Activated CD4-positive, alpha-beta T cell treated with anti-CD3 and anti-CD28 coated beads, Interleukin-2, amount 10 ng/mL, durations not matched to agents 24 days and 14 days (primary cell): ENCODE data around the gene TAGLN3. TPM values are rescaled to one million over a fixed set of nuclear protein-coding genes. Genes with fewer than 3 reads are reported as not detected.

Source experiments
- DNase-seq: peaks from one replicate; pipeline ENCODE4 v3.0.0; 2022
- H3K27ac Mint-ChIP-seq: one replicate; pipeline ENCODE4 v1.8.0; 2022; ENCODE audit warnings: mild to moderate bottlenecking, mixed read lengths
- H3K27me3 Mint-ChIP-seq: one replicate; pipeline ENCODE4 v1.8.0; 2022; ENCODE audit warnings: mixed read lengths
- H3K36me3 Mint-ChIP-seq: one replicate; pipeline ENCODE4 v1.8.0; 2022; ENCODE audit warnings: low read depth, mild to moderate bottlenecking, mixed read lengths
- H3K4me1 Mint-ChIP-seq: one replicate; pipeline ENCODE4 v1.8.0; 2021; ENCODE audit warnings: mixed read lengths
- H3K4me3 Mint-ChIP-seq: one replicate; pipeline ENCODE4 v1.8.0; 2022; ENCODE audit warnings: mild to moderate bottlenecking, moderate library complexity, mixed read lengths
- H3K9me3 Mint-ChIP-seq: one replicate; pipeline ENCODE4 v1.8.0; 2021; ENCODE audit warnings: mixed read lengths
- intact Hi-C: fragments of 100-400 bp; cut with micrococcal nuclease; formaldehyde crosslinking; loops from one replicate; pipeline ENCODE4 v1.15.1; 2023
- total RNA-seq: library from RNA; stranded (reverse); gene quantifications from 2 replicates; pipeline ENCODE4 v1.2.3, GENCODE V29; 2022

Gene TAGLN3
- total RNA-seq, 1 donor from 2014 or later: 0.44 TPM

- H3K4me3 Mint-ChIP-seq: no peak overlapping the region
Measured at GRCh38 chr3:111967651-111968274, 31.0 kb upstream of the TAGLN3 start.

GRCh38 chr3:111968319-111969054, 30.2 kb upstream of the TAGLN3 start:
- DNase-seq: no peak
- peaks cover 4% of the 10 kb centered on the region for H3K27me3 Mint-ChIP-seq
- H3K36me3 Mint-ChIP-seq: no peaks in the 10 kb centered on the region
- intact Hi-C loops: no loop called here
- peaks cover 12% of the 10 kb centered on the region for H3K4me1 Mint-ChIP-seq
- H3K4me3 Mint-ChIP-seq: no peak overlapping the region
- H3K9me3 Mint-ChIP-seq: no peaks in the 10 kb centered on the region
- no peak overlapping the region for H3K27ac Mint-ChIP-seq

More at GRCh38 chr3:111967651-111968274, 31.0 kb upstream of the TAGLN3 start:
- intact Hi-C loops: loop anchor here (1.0 to 2.0 kb wide), 4 partner anchors 45 to 299 kb away; no protein-coding TSS in a partner anchor
- no peak overlapping the region for H3K27ac Mint-ChIP-seq
- peak; percentile 94 for DNase-seq
- H3K27me3 Mint-ChIP-seq: peaks cover 1% of the 10 kb centered on the region
- H3K36me3 Mint-ChIP-seq: no peaks in the 10 kb centered on the region
- H3K9me3 Mint-ChIP-seq: no peaks in the 10 kb centered on the region
- peaks cover 15% of the 10 kb centered on the region for H3K4me1 Mint-ChIP-seq

- DNase-seq: no peak
- Mint-ChIP-seq H3K9me3 (no peaks in the 10 kb centered on the region), H3K4me1 (peaks cover 12% of the 10 kb centered on the region), H3K27ac (no peak overlapping the region), H3K4me3 (no peak overlapping the region), H3K27me3 (peaks cover 9% of the 10 kb centered on the region), H3K36me3 (no peaks in the 10 kb centered on the region)
- intact Hi-C loops: loop anchor here (10.0 kb wide), 1 partner anchor 896 kb away; the partner anchor contains the start of gene NECTIN3
Measured at GRCh38 chr3:111970376-111970775, 28.3 kb upstream of the TAGLN3 start.

- no peaks in the 10 kb centered on the region for H3K36me3 Mint-ChIP-seq
- H3K4me1 Mint-ChIP-seq: peaks cover 7% of the 10 kb centered on the region
- no peak for DNase-seq
- peaks cover 15% of the 10 kb centered on the region for H3K27me3 Mint-ChIP-seq
- intact Hi-C loops: loop anchor here (10.0 kb wide), 1 partner anchor 897 kb away; the partner anchor contains the start of gene NECTIN3
- H3K27ac Mint-ChIP-seq: no peak overlapping the region
- no peaks in the 10 kb centered on the region for H3K9me3 Mint-ChIP-seq
- H3K4me3 Mint-ChIP-seq: no peak overlapping the region
Measured at GRCh38 chr3:111971533-111972130, 27.1 kb upstream of the TAGLN3 start.

- Mint-ChIP-seq H3K9me3 (no peaks in the 10 kb centered on the region), H3K36me3 (no peaks in the 10 kb centered on the region), H3K27me3 (peaks cover 20% of the 10 kb centered on the region), H3K4me3 (no peak overlapping the region), H3K27ac (no peak overlapping the region), H3K4me1 (peaks cover 2% of the 10 kb centered on the region)
- DNase-seq: no peak
- intact Hi-C loops: loop anchor here (10.0 kb wide), 1 partner anchor 898 kb away; the partner anchor contains the start of gene NECTIN3
Measured at GRCh38 chr3:111972891-111973290, 25.8 kb upstream of the TAGLN3 start.

GRCh38 chr3:111975131-111975530, 23.6 kb upstream of the TAGLN3 start:
- Mint-ChIP-seq H3K27me3 (peaks cover 22% of the 10 kb centered on the region), H3K36me3 (no peaks in the 10 kb centered on the region), H3K27ac (no peak overlapping the region), H3K4me1 (peaks cover 13% of the 10 kb centered on the region), H3K9me3 (peaks cover 3% of the 10 kb centered on the region), H3K4me3 (no peak overlapping the region)
- no peak for DNase-seq
- intact Hi-C loops: loop anchor here (5.0 to 10.0 kb wide), 3 partner anchors 398 to 900 kb away; partner anchors contain the start of gene NECTIN3

- Mint-ChIP-seq H3K9me3 (peaks cover 3% of the 10 kb centered on the region), H3K36me3 (peaks cover 4% of the 10 kb centered on the region), H3K27me3 (peaks cover 22% of the 10 kb centered on the region), H3K4me1 (peaks cover 22% of the 10 kb centered on the region), H3K4me3 (no peak overlapping the region), H3K27ac (no peak overlapping the region)
- intact Hi-C loops: loop anchor here (5.0 to 10.0 kb wide), 3 partner anchors 399 to 901 kb away; partner anchors contain the start of gene NECTIN3
- DNase-seq: no peak
Measured at GRCh38 chr3:111976254-111976653, 22.5 kb upstream of the TAGLN3 start.

- intact Hi-C loops: loop anchor here (1.0 to 10.0 kb wide), 4 partner anchors 10 to 904 kb away; partner anchors contain the start of gene NECTIN3
- Mint-ChIP-seq H3K4me3 (peak within 1 kb of the TSS; percentile 92), H3K9me3 (peaks cover 3% of the 10 kb centered on the region), H3K27ac (peak within 1 kb of the TSS; percentile 93), H3K36me3 (peaks cover 16% of the 10 kb centered on the region), H3K27me3 (peaks cover 18% of the 10 kb centered on the region), H3K4me1 (peaks cover 36% of the 10 kb centered on the region)
- DNase-seq: peak; percentile 99
Measured at GRCh38 chr3:111978583-111979433, 19.9 kb upstream of the TAGLN3 start, which contains the start of gene ABHD10. Gene ABHD10, plus strand, starts transcription at chr3:111979026. Its CDS starts 36 bp downstream, at chr3:111979062.

GRCh38 chr3:111979434-111980038, 19.2 kb upstream of the TAGLN3 start:
- DNase-seq: peak; percentile 66
- peaks cover 20% of the 10 kb centered on the region for H3K36me3 Mint-ChIP-seq

GRCh38 chr3:111980716-111981456, 17.8 kb upstream of the TAGLN3 start:
- Mint-ChIP-seq H3K4me3 (peak overlapping the region; percentile 92), H3K9me3 (peaks cover 3% of the 10 kb centered on the region), H3K36me3 (peaks cover 32% of the 10 kb centered on the region), H3K27ac (peak overlapping the region; percentile 55), H3K27me3 (peaks cover 14% of the 10 kb centered on the region), H3K4me1 (peaks cover 55% of the 10 kb centered on the region)
- intact Hi-C loops: loop anchor here (5.0 kb wide), 1 partner anchor 106 kb away; the partner anchor contains the start of gene C3orf52
- DNase-seq: peak; percentile 54

More at GRCh38 chr3:111979434-111980038, 19.2 kb upstream of the TAGLN3 start:
- peak overlapping the region; percentile 92 for H3K4me3 Mint-ChIP-seq
- peaks cover 15% of the 10 kb centered on the region for H3K27me3 Mint-ChIP-seq
- peaks cover 42% of the 10 kb centered on the region for H3K4me1 Mint-ChIP-seq
- intact Hi-C loops: loop anchor here (1.0 to 10.0 kb wide), 5 partner anchors 10 to 905 kb away; partner anchors contain the start of genes C3orf52 and NECTIN3
- H3K27ac Mint-ChIP-seq: peak overlapping the region; percentile 93
- H3K9me3 Mint-ChIP-seq: peaks cover 3% of the 10 kb centered on the region

- intact Hi-C loops: loop anchor here (5.0 kb wide), 1 partner anchor 106 kb away; the partner anchor contains the start of gene C3orf52
- Mint-ChIP-seq H3K27me3 (peaks cover 9% of the 10 kb centered on the region), H3K27ac (no peak overlapping the region), H3K4me1 (peaks cover 56% of the 10 kb centered on the region), H3K36me3 (peaks cover 36% of the 10 kb centered on the region), H3K9me3 (peaks cover 3% of the 10 kb centered on the region), H3K4me3 (peak overlapping the region; percentile 18)
- DNase-seq: no peak
Measured at GRCh38 chr3:111981457-111981763, 17.3 kb upstream of the TAGLN3 start.
